Measurements from ENCODE around the gene ROR1.

DNA sequence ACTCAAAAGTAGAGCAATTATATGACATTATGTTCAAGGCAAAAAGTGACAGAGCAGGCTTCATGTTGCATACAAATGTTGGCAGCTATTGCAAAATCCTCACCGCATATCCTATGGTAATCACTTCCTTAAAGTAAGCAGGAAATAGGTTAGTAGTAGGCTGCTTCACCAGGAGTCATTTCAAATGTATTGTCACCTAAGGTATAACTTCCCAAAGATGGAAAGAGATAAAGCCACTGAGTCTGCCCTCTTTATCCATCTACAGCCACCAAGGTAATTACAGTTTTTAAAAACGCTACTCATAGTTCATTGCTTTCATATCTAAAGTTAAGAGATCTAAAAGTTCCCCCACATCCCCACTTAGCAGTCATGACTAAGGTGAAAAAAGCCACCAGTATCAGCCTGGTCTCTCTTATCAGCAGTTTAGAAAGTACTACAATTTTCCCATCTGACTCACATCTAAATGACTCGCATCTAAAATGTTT lies 398.0 kb downstream of the ROR1 start:
- TF ChIP-seq, protein P1, sequence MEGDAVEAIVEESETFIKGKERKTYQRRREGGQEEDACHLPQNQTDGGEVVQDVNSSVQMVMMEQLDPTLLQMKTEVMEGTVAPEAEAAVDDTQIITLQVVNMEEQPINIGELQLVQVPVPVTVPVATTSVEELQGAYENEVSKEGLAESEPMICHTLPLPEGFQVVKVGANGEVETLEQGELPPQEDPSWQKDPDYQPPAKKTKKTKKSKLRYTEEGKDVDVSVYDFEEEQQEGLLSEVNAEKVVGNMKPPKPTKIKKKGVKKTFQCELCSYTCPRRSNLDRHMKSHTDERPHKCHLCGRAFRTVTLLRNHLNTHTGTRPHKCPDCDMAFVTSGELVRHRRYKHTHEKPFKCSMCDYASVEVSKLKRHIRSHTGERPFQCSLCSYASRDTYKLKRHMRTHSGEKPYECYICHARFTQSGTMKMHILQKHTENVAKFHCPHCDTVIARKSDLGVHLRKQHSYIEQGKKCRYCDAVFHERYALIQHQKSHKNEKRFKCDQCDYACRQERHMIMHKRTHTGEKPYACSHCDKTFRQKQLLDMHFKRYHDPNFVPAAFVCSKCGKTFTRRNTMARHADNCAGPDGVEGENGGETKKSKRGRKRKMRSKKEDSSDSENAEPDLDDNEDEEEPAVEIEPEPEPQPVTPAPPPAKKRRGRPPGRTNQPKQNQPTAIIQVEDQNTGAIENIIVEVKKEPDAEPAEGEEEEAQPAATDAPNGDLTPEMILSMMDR (conservative IDR thresholded peaks at IDR 0.05 in 1 of 2, IDR thresholded peaks at IDR 0.05 in 1 of 2; ENCODE audit: low read depth in 1 of 2, low read length in 2 of 2), result no peak
- TF ChIP-seq EZH2 (IDR thresholded peaks at IDR 0.05; ENCODE audit: low read length, missing control alignments), result no peak
